GM03348 (cell line): ENCODE data around the gene POGZ.
A peak's percentile ranks its signal among the peaks of the same experiment; 100 is the strongest.

Source experiments
- DNase-seq: peaks from one replicate; pipeline ENCODE4 v3.0.0; 2012; ENCODE audit warnings: low spot score

POGZ gene

DNA sequence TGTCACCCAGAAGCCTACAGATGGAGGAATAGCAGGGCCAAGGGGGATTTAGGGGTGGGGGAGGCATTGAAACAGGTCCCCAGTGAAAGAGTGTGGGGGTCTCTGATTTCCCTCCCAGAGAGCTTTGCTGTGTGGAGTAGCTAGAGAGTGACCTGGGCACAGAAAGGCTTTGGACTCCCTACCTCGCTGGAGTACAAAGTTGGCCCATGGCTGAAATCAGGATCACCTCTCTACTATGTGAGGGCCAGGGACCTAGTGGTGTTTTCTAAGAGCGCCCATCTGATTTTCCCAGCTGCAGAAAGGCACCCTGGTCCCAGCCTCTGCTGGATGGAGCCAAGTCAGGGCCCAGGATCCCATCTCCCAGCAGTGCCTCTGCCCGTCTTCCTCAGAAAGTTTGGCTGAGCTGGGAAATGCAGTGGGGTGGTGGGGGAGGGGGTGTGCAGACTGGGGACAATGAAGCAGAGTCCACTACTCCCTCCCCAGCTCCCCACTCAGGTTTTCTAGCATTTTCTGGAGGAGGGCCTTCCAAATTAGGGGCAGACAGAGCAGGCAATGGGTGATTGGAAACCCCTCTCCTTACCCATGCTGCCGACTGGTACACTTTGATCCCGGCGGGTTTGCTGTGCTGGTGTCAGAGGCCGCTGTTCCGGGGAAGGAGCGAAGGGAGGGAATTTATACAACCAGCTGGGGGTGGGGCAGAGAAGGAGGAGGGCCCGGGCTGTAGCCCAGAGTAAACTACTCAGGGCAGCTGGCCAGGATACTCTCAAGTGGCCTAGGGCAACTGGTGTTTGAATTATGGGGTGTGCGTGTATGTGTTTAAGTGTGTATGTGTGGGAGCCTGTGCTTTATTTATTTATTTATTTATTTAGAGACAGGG is 87.0 kb downstream of the POGZ start, which contains the start of gene SELENBP1:
TSS of gene SELENBP1 (minus strand) at position 648 of the 877 bp plus-strand sequence. CDS start at position 584, 64 bp downstream.
- DNase-seq: peak; percentile 72

DNA sequence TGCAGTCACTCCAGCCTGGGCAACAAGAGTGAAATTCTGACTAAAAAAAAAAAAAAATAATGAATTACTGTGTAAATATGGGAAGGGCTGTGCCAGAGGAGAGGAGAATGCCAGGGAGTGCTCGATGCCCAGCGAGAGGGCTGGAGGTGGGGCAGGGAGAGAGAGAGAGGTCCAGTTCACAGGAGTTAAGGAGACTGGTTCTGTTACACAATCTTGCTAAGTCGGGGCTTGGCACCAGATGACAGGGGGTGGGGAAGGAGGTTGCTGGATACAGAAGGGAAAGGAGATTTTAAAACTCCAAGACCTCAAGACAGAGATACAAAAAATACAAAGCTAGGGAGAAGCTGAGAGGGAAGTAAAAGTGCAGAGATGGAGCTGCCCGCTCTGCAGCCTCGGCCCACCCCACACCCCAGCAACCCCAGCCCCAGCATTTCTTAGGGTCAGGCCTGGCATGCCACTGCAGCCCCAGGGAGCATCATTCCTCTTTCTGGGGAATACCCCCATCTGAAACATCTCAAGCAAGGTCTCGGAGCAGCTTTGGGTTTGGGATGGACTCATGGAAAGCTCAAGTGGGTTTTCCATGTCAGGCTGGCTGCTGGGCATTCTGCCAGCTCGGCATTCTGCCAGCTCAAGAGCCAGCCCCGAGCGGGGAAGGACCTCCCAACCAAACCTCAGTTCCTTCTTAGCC is 87.8 kb downstream of the POGZ start:
- peak; percentile 72 for DNase-seq

DNA sequence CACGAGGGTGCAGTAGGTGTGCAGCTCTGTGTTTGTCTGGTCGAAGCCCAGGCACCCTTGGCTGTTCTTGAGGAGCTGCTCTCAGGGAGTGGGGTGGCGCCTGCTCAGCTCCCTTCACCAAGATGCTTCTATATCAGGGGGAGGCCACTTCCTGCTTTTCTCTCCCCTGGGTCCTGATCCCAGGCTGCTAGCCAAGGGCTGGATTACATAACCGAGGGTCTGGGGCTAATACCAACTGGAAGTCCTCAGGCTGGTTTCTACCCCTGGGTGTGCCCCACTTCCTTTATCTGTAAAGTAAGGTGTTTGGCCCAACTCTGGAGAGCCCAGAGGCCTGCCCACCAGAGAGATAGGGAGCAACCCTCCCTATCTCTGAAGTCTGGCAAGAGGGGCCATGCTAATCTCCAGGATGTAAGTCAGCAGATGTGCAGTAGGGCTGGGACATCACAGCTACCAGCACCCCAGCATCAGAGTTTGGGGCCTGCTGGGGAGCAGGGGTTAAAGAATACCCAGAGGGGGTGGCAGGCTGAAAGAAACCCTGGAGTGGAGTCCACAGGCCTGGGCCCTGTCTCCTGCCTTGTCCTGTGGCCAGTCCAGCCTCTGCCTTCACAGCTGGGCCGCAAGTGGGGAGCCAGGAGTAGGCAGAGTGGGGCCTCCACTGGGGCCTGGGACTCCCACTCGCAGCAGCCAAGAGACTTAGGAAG is 88.9 kb downstream of the POGZ start:
- no peak for DNase-seq

DNA sequence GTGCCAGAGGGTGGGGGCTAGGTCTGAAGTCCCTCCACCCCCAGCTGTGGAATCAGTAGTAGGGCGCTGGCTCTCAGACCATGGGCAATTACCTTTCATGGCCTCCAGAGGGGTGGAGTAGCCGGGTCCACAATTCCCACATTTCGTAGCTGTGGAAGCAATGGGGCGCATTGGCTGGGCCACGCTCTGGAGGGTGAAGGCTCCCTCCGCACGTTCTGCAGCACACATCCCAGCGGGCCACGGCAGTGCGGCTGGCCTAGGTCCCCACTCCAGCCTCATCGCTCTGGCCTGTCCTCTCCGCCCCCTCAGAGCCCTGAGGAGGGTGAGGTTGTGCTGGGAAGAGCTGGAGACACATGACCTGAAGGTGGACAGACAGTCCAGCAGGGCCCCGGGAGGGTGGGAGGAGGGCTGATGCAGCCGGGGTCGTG is 89.7 kb downstream of the POGZ start:
- no peak for DNase-seq

DNA sequence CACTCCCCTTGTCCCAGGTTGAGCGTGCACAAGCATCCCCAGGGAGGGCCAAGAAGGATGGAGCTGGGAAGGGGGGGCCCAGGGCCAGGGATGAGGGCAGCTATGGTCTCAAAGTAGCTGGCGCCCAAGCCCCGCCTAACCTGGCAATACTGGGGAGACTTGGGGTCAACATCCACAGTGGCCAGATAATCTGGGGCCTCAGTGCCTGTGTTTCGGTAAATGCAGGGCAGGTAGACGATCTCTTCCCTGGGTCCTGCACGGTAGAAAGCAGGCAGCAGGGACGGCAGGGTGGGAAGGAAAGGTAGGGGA is 90.0 kb downstream of the POGZ start:
- no peak for DNase-seq

DNA sequence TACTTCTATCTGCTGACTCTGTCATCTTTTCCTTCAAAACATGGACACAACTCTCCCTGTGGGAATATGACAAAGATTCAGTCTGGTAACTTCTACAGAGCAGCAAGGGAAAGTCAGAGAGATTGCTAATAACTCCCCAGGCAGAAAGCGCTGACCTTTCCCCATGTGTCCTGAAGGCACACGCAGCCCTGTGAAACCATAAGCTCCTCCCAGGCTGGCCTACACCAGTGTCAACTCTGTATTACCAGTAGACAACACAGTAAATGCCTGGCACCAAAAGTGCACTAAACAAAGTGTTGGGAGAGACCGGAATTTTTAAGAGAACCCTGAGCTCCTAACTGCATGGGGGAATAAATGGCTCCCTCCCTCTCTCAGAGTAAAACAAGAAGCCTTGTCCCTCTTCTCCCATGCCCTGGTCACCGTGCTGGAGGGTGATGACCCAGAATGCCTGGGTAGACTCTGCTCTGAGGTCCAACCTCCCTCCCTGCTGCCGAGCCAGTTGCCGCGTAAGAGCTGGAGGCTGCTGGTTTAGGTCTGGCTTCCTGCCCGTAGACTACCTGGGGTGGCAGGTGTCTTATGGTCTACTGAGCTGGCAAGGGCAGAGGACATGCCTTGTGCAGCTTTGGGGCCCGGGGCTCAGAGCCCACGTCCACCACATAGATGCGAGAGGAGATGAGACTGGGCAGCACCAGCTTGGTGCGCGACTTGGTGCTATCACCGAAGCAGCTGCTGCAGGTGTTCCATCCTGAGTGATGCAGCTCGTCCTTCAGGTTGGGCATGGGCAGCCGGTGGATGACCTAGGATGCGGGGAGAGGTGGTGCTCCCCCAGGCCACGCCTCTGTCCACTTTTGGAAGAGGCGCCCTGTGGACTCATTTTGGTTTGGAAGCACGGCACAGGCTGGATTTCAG is 90.6 kb downstream of the POGZ start:
- DNase-seq: no peak

DNA sequence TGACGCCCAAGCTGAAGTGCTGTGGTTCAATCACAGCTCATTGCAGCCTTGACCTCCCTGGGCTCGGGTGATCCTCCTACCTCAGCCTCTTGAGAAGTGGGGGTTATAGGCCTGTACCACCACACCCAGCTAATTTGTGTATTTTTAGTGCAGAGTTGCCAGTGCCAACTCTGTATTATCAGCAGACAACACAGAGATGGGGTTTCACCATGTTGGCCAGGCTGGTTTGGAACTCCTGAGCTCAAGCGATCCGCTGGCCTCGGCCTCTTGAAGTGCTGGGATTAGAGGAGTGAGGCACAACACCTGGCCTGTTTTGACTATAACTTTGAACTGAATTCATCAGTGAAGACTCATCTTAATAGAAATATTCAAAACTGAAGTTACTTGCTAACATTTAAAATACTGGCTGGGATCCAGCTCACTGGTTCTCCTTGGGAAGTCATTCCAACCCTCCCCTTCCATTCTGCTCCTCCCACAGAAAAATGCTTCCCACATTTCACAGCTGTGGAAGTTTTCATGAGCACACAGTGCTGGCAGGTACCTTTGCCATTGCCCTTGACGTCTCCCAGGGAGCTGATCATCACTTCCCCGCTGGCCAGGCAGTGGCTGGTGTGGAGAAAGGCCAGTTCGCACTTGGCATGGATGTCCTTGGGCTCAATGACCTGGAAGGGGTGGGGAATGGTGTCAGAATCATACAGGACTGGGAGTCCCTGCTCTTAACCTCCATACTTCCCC is 91.5 kb downstream of the POGZ start:
- no peak for DNase-seq

DNA sequence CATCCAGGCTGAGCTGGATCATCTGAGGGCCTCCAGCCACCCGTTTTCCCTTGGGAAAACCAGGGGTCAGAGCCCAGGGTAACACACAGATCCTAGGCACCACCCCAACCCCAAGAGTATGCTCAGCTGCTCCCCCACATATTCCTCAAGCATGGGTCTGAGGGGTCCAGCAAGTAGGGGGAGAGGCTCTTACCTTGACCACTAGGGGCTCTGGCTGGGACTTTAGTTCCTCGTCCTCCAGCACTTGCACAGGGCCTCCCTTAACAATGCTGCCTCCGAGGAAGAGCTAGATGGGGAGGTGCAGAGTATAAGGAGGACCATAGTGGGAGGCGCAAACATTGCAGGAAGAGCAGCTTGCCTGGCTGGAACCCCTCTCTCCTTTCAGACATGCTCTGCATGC is 94.3 kb downstream of the POGZ start:
- no peak for DNase-seq

DNA sequence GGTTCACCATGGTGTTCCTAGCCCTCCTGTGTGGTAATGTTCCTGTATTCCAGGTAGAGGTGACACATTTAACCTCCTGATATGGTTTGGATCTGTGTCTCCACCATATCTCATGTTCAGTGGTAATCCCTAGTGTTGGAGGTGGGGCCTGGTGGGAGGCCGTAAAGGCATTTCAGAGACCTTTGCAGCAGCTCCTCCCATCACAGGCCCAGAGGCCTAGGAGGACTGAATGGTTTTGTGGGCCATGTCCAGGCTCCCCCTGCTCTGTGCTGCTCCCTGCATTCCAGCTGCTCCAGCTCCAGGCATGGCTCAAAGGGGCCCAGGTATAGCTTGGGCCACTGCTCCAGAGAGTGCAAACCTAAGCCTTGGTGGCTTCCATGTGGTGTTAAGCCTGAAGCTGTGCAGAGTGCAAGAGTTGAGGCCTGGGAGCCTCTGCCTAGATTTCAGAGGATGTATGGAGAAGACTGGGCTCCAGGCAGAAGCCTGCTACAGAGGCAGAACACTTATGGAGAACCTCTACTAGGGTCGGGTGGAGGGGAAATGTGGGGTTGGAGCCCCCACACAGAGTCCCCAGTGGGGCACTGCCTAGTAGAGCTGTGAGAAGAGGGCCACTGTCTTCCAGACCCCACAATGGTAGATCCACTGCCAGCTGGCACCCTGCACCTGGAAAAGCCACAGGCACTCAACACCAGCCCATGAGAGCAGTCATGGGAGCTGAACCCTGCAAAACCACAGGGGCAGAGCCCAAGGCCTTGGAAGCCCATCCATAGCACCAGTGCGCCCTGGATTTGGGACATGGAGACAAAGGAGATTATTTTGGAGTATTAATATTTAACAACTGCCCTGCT is 96.8 kb downstream of the POGZ start:
- DNase-seq: no peak

DNA sequence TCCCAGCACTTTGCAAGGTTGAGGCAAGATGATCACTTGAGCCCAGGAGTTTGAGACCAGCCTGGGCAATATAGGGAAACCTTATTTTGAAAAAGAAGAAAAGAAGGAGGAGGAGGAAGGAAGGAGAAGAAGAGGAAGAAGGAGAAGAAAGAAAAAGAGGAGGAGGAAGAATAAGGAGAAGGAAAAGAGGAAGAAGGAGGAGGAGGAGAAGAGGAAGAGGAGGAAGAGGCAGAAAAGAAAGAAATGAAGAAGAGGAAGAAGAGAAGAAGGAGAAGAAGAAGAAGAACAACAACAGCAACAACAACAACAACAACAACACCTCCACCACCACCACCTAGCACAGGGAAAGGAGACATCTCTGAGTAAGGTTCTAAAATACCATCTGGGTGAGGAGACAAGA is 97.4 kb downstream of the POGZ start:
- no peak for DNase-seq

DNA sequence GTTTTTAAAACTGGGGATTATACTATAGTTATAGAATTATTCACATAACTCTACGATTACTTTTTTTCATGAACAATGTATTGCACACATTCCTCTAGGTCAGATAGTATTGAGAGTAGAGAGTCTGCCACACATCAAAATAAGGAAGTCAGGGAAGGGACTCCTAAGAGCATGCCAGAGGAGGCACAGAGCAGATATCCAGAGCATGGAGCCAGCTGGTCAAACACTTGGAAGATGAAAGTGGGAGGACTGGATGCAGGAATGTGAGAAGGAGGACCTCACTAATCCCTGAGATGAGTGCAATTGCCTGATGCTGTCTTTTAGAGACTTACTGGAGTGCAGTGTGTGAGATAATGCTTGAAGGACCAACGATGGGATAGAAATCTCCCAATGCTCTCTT is 102.6 kb downstream of the POGZ start:
- DNase-seq: no peak
